Retinal pigment epithelial cell (primary cell): ENCODE measurements around the gene DCDC2C.

Experiments used
- DNase-seq: peaks from one replicate; pipeline ENCODE4 v3.0.0-alpha.2; 2010; ENCODE audit warnings: low read depth
- H3K4me3 ChIP-seq: 2 replicates; pipeline ENCODE4 v1.5.1; 2011; ENCODE audit warnings: mild to moderate bottlenecking, low read length, control low read depth, moderate library complexity
- CTCF ChIP-seq: conservative IDR thresholded peaks from 2 replicates; pipeline ENCODE4 v1.5.1; 2011; ENCODE audit warnings: low read depth, low read length, control low read depth, inconsistent platforms

Gene DCDC2C

GRCh38 chr2:3728104-3729054, 25.0 kb downstream of the DCDC2C start:
- DNase-seq = no peak
- H3K4me3 ChIP-seq = no peak overlapping the region
- peak; percentile 61 for TF ChIP-seq CTCF

GRCh38 chr2:3729055-3729448, 25.7 kb downstream of the DCDC2C start:
- no peak for DNase-seq
- H3K4me3 ChIP-seq = no peak overlapping the region
- TF ChIP-seq CTCF = no peak

GRCh38 chr2:3729786-3730185, 26.4 kb downstream of the DCDC2C start:
- H3K4me3 ChIP-seq = no peak overlapping the region
- no peak for TF ChIP-seq CTCF
- DNase-seq = no peak

- H3K4me3 ChIP-seq = no peak overlapping the region
- DNase-seq = no peak
- no peak for TF ChIP-seq CTCF
Observed at GRCh38 chr2:3730646-3731045, 27.3 kb downstream of the DCDC2C start.

GRCh38 chr2:3731829-3732228, 28.5 kb downstream of the DCDC2C start:
- TF ChIP-seq CTCF = no peak
- H3K4me3 ChIP-seq = no peak overlapping the region
- no peak for DNase-seq

GRCh38 chr2:3736112-3736511, 32.7 kb downstream of the DCDC2C start:
- no peak overlapping the region for H3K4me3 ChIP-seq
- no peak for DNase-seq
- no peak for TF ChIP-seq CTCF

GRCh38 chr2:3737128-3737527, 33.8 kb downstream of the DCDC2C start:
- DNase-seq = no peak
- no peak overlapping the region for H3K4me3 ChIP-seq
- TF ChIP-seq CTCF = no peak
